ENCODE results near the gene NRN1L.

DNA sequence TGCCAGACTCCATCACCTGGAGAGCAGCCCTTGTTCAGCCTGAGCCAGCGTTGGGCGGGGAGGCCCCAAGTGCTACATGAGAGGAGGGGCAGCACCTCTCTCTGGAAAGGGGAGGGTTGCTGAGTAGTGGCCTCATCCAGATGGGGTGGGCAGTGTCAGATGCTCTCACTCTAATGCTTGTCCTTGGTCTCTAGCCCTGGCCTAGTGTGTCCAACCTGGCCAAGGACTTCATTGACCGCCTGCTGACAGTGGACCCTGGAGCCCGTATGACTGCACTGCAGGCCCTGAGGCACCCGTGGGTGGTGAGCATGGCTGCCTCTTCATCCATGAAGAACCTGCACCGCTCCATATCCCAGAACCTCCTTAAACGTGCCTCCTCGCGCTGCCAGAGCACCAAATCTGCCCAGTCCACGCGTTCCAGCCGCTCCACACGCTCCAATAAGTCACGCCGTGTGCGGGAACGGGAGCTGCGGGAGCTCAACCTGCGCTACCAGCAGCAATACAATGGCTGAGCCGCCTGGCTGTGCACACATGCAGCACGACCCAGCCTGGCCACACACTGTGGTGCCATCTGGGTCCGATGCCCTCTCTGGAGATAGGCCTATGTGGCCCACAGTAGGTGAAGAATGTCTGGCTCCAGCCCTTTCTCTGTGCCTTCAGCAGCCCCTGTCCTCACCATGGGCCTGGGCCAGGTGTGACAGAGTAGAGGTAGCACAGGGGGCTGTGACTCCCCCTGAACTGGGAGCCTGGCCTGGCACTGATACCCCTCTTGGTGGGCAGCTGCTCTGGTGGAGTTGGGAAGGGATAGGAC lies 42.7 kb downstream of the NRN1L start:
- TF ChIP-seq CTCF (IDR thresholded peaks at IDR 0.05): no peak
- TF ChIP-seq POLR2A (IDR thresholded peaks at IDR 0.05): no peak

All from adrenal gland (tissue), 5 donors.